ENCODE results near the gene NDUFA1. TPM values are rescaled to one million over a fixed set of nuclear protein-coding genes. Genes with fewer than 3 reads are reported as not detected.

The NDUFA1 gene
- total and polyA plus RNA-seq, 10 of the 15 experiments (the other 5 are each of a cell fraction or from before 2014, with no cell fraction given), result 113 to 1,113 (median 306) TPM

DNA sequence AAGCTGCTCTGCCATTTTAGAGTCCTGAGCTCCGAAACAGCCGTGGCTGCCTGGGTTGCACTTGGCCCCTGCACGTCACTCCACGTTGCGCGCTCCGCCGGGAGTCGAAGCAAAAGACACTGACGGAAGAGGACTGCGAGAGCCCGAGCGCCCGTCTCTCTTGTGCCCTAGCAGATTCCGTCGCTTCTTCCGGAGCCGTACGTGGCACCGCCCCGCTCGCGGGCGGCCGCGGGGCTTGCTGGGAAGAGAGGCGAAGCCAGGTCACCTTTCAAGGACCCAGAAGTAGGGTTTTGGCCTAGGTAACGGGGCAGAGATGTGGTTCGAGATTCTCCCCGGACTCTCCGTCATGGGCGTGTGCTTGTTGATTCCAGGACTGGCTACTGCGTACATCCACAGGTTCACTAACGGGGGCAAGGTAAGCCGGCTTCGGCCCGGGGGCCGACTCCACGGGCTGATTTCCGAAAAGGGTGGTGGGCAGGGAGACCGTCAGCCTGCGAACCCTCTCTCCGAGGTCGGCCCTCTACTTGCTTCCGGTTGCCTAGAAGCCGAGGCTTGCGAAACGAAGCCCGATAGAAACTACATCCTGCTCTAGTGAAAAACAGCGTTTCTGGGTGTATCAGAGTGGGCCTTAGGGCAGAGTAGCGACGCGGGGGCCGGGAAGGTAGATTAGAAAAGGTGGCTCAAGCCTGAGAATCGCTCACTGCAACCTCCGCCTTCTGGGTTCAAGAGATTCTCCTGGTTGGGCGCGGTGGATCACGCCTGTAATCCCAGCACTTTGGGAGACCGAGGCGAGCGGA lies at the start of gene NDUFA1, which contains the start of gene RNF113A (continued):
- TF ChIP-seq ESRRA (IDR thresholded peaks at IDR 0.05; ENCODE audit: low read length), result peak; percentile 87; the same call in 1 of the 2 replicates
- peak; percentile 48; the same call in 1 of the 2 replicates for TF ChIP-seq IKZF1 (conservative IDR thresholded peaks at IDR 0.05)
- no peak for TF ChIP-seq ZNF217 (IDR thresholded peaks at IDR 0.05)
- TF ChIP-seq SIN3A (IDR thresholded peaks at IDR 0.05; ENCODE audit: low read depth, low read length), result peak; percentile 60; the same call in 1 of the 2 replicates
- peak; percentile 82 for TF ChIP-seq CREM (IDR thresholded peaks at IDR 0.05; ENCODE audit: low read depth)
- TF ChIP-seq MEF2B (IDR thresholded peaks at IDR 0.05; ENCODE audit: partially characterized antibody, poor library complexity, severe bottlenecking), result no peak
- TF ChIP-seq ZZZ3 (IDR thresholded peaks at IDR 0.05; ENCODE audit: control insufficient read depth, insufficient read length, low read depth), result no peak
- TF ChIP-seq SMARCA5 (IDR thresholded peaks at IDR 0.05), result no peak
- peak; percentile 37; the same call in 1 of the 2 replicates for TF ChIP-seq NR2F1 (conservative IDR thresholded peaks at IDR 0.05)
- TF ChIP-seq ZNF384 (IDR thresholded peaks at IDR 0.05; ENCODE audit: borderline replicate concordance, low read depth, low read length), result no peak
- TF ChIP-seq POU2F2 (IDR thresholded peaks at IDR 0.05; ENCODE audit: borderline replicate concordance, low read depth, low read length), result peak; percentile 55; the same call in 2 of the 3 replicates
- peak; percentile 53; the same call in 1 of the 2 replicates for TF ChIP-seq POLR2AphosphoS2 (IDR thresholded peaks at IDR 0.05; ENCODE audit: low read depth, low read length)
- TF ChIP-seq, protein P1, sequence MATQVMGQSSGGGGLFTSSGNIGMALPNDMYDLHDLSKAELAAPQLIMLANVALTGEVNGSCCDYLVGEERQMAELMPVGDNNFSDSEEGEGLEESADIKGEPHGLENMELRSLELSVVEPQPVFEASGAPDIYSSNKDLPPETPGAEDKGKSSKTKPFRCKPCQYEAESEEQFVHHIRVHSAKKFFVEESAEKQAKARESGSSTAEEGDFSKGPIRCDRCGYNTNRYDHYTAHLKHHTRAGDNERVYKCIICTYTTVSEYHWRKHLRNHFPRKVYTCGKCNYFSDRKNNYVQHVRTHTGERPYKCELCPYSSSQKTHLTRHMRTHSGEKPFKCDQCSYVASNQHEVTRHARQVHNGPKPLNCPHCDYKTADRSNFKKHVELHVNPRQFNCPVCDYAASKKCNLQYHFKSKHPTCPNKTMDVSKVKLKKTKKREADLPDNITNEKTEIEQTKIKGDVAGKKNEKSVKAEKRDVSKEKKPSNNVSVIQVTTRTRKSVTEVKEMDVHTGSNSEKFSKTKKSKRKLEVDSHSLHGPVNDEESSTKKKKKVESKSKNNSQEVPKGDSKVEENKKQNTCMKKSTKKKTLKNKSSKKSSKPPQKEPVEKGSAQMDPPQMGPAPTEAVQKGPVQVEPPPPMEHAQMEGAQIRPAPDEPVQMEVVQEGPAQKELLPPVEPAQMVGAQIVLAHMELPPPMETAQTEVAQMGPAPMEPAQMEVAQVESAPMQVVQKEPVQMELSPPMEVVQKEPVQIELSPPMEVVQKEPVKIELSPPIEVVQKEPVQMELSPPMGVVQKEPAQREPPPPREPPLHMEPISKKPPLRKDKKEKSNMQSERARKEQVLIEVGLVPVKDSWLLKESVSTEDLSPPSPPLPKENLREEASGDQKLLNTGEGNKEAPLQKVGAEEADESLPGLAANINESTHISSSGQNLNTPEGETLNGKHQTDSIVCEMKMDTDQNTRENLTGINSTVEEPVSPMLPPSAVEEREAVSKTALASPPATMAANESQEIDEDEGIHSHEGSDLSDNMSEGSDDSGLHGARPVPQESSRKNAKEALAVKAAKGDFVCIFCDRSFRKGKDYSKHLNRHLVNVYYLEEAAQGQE (IDR thresholded peaks at IDR 0.05; ENCODE audit: low read depth, low read length), result no peak
- peak; percentile 86 for TF ChIP-seq MXI1 (IDR thresholded peaks at IDR 0.05; ENCODE audit: low read depth, low read length)
- no peak for TF ChIP-seq HDGF (IDR thresholded peaks at IDR 0.05)
- 0 out of 3 replicates have a peak, but pooled peaks of 1 of the 2 experiments have one; percentile 14 for TF ChIP-seq EGR1 (IDR thresholded peaks at IDR 0.05; ENCODE audit: borderline replicate concordance in 1 of 2, low read depth in 2 of 2, low read length in 2 of 2)
- TF ChIP-seq, protein P2, sequence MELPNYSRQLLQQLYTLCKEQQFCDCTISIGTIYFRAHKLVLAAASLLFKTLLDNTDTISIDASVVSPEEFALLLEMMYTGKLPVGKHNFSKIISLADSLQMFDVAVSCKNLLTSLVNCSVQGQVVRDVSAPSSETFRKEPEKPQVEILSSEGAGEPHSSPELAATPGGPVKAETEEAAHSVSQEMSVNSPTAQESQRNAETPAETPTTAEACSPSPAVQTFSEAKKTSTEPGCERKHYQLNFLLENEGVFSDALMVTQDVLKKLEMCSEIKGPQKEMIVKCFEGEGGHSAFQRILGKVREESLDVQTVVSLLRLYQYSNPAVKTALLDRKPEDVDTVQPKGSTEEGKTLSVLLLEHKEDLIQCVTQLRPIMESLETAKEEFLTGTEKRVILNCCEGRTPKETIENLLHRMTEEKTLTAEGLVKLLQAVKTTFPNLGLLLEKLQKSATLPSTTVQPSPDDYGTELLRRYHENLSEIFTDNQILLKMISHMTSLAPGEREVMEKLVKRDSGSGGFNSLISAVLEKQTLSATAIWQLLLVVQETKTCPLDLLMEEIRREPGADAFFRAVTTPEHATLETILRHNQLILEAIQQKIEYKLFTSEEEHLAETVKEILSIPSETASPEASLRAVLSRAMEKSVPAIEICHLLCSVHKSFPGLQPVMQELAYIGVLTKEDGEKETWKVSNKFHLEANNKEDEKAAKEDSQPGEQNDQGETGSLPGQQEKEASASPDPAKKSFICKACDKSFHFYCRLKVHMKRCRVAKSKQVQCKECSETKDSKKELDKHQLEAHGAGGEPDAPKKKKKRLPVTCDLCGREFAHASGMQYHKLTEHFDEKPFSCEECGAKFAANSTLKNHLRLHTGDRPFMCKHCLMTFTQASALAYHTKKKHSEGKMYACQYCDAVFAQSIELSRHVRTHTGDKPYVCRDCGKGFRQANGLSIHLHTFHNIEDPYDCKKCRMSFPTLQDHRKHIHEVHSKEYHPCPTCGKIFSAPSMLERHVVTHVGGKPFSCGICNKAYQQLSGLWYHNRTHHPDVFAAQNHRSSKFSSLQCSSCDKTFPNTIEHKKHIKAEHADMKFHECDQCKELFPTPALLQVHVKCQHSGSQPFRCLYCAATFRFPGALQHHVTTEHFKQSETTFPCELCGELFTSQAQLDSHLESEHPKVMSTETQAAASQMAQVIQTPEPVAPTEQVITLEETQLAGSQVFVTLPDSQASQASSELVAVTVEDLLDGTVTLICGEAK (IDR thresholded peaks at IDR 0.05; ENCODE audit: borderline replicate concordance), result peak; percentile 60; the same call in 1 of the 2 replicates
- TF ChIP-seq ZNF622 (IDR thresholded peaks at IDR 0.05), result no peak
- TF ChIP-seq, protein P3, sequence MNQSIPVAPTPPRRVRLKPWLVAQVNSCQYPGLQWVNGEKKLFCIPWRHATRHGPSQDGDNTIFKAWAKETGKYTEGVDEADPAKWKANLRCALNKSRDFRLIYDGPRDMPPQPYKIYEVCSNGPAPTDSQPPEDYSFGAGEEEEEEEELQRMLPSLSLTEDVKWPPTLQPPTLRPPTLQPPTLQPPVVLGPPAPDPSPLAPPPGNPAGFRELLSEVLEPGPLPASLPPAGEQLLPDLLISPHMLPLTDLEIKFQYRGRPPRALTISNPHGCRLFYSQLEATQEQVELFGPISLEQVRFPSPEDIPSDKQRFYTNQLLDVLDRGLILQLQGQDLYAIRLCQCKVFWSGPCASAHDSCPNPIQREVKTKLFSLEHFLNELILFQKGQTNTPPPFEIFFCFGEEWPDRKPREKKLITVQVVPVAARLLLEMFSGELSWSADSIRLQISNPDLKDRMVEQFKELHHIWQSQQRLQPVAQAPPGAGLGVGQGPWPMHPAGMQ (IDR thresholded peaks at IDR 0.05; ENCODE audit: borderline replicate concordance), result no peak
- TF ChIP-seq NBN (IDR thresholded peaks at IDR 0.05), result no peak
- no peak for TF ChIP-seq FOS (IDR thresholded peaks at IDR 0.05; ENCODE audit: borderline replicate concordance, extremely low read depth, insufficient read length)
- TF ChIP-seq ZNF24 (IDR thresholded peaks at IDR 0.05), result no peak
